NCI-H2171 treated with DMSO at 0.1 percent for 48 hours (cell line): ENCODE results near the gene SLC18A2.
A peak's percentile ranks its signal among the peaks of the same experiment; 100 is the strongest.

Experiments used
- DNase-seq: peaks from one replicate; lab custom pipeline; 2025; lab: John Stamatoyannopoulos, UW

SLC18A2 gene

GRCh38 chr10:117237401-117237991, 3.4 kb upstream of the SLC18A2 start:
- DNase-seq: no peak

- DNase-seq: no peak
Measured at GRCh38 chr10:117239051-117239450, 1.9 kb upstream of the SLC18A2 start.

- peak; percentile 45 for DNase-seq
Measured at GRCh38 chr10:117239721-117240620, 943 bp upstream of the SLC18A2 start.

GRCh38 chr10:117241541-117242462, 888 bp downstream of the SLC18A2 start:
- DNase-seq: peak; percentile 3

- DNase-seq: no peak
Measured at GRCh38 chr10:117242463-117242832, 1.5 kb downstream of the SLC18A2 start.

- DNase-seq: no peak
Measured at GRCh38 chr10:117246997-117247671, 6.2 kb downstream of the SLC18A2 start.

- DNase-seq: no peak
Measured at GRCh38 chr10:117248750-117249465, 8.0 kb downstream of the SLC18A2 start.

GRCh38 chr10:117249493-117250093, 8.7 kb downstream of the SLC18A2 start:
- DNase-seq: no peak

- no peak for DNase-seq
Measured at GRCh38 chr10:117250411-117250810, 9.5 kb downstream of the SLC18A2 start.

- no peak for DNase-seq
Measured at GRCh38 chr10:117253908-117254307, 13.0 kb downstream of the SLC18A2 start.

GRCh38 chr10:117254338-117254737, 13.4 kb downstream of the SLC18A2 start:
- no peak for DNase-seq

GRCh38 chr10:117254774-117255735, 14.1 kb downstream of the SLC18A2 start:
- no peak for DNase-seq

- no peak for DNase-seq
Measured at GRCh38 chr10:117255835-117256460, 15.0 kb downstream of the SLC18A2 start.

GRCh38 chr10:117256910-117257309, 16.0 kb downstream of the SLC18A2 start:
- DNase-seq: no peak

GRCh38 chr10:117257721-117258120, 16.8 kb downstream of the SLC18A2 start:
- DNase-seq: peak; percentile 56

GRCh38 chr10:117259279-117259678, 18.4 kb downstream of the SLC18A2 start:
- DNase-seq: no peak

- DNase-seq: no peak
Measured at GRCh38 chr10:117260084-117260483, 19.2 kb downstream of the SLC18A2 start.

GRCh38 chr10:117261501-117261900, 20.6 kb downstream of the SLC18A2 start:
- no peak for DNase-seq

GRCh38 chr10:117262291-117262902, 21.5 kb downstream of the SLC18A2 start:
- DNase-seq: no peak
